Thymus (tissue), 11 donors: ENCODE results near the gene SUGT1. TPM values are rescaled to one million over a fixed set of nuclear protein-coding genes. Genes with fewer than 3 reads are reported as not detected.

Source experiments
- DNase-seq, 9 donors: peaks; one replicate each; pipeline ENCODE4 v3.0.0-alpha.2; 2013; ENCODE audit warnings: low spot score in 9 of 9, low read depth in 6 of 9, missing footprints in 1 of 9
- H3K27ac ChIP-seq, 2 donors: one replicate each; pipeline ENCODE4 v1.5.1; 2013; ENCODE audit warnings: control low read depth in 1 of 2, low read depth in 1 of 2, low read length in 1 of 2, mild to moderate bottlenecking in 1 of 2, moderate library complexity in 1 of 2
- H3K27me3 ChIP-seq, 2 donors: one replicate each; pipeline ENCODE4 v1.5.1; 2013; ENCODE audit warnings: low read length in 1 of 2; ENCODE audit not compliant: control insufficient read depth in 2 of 2, insufficient read depth in 1 of 2
- H3K36me3 ChIP-seq, 2 donors: one replicate each; pipeline ENCODE4 v1.5.1; 2013; ENCODE audit warnings: low read length in 1 of 2, mild to moderate bottlenecking in 1 of 2, moderate library complexity in 1 of 2; ENCODE audit not compliant: control insufficient read depth in 2 of 2, insufficient read depth in 2 of 2
- H3K4me1 ChIP-seq, 2 donors: one replicate each; pipeline ENCODE4 v1.5.1; 2013; ENCODE audit warnings: low read length in 2 of 2; ENCODE audit not compliant: control insufficient read depth in 2 of 2, insufficient read depth in 2 of 2
- H3K4me3 ChIP-seq, 2 donors: one replicate each; pipeline ENCODE4 v1.5.1; 2013; ENCODE audit warnings: low read length in 2 of 2, control low read depth in 1 of 2, mild to moderate bottlenecking in 1 of 2
- H3K9me3 ChIP-seq, 2 donors: one replicate each; pipeline ENCODE4 v1.5.1; 2013; ENCODE audit warnings: low read length in 1 of 2, mild to moderate bottlenecking in 1 of 2; ENCODE audit not compliant: control insufficient read depth in 2 of 2, insufficient read depth in 1 of 2
- WGBS: extraction: QIAGEN DNeasy Blood & Tissue Kit; methylation state at CpG from one replicate; pipeline ENCODE4 v1.1.7; 2013; 5-methylcytosine and 5-hydroxymethylcytosine counted together
- polyA plus RNA-seq: library from polyadenylated mRNA; stranded (reverse); fragments of 200-250 nt; gene quantifications from one replicate; pipeline ENCODE4 v1.2.3, GENCODE V29; 2013
- total RNA-seq: library from RNA; stranded (reverse); fragments of 120-200 nt; gene quantifications from one replicate; pipeline ENCODE4 v1.2.4, GENCODE V29; 2013
- donor health status: healthy.

Gene SUGT1
- total and polyA plus RNA-seq, 2 donors = 38.4 to 47.8 TPM

GRCh38 chr13:52737965-52738364 is 85.3 kb downstream of the SUGT1 start:
- Histone ChIP-seq H3K4me3 (no peak overlapping the region), H3K4me1 (peaks cover 3 to 10% of the 10 kb centered on the region in 2 donors), H3K27ac (no peak overlapping the region), H3K27me3 (peaks cover 18 to 40% of the 10 kb centered on the region in 2 donors), H3K36me3 (no peaks in the 10 kb centered on the region), H3K9me3 (peaks cover 0 to 2% of the 10 kb centered on the region in 2 donors)
- no peak for DNase-seq
- WGBS = 92% methylated on average over 4 of the region's 4 CpGs

DNA sequence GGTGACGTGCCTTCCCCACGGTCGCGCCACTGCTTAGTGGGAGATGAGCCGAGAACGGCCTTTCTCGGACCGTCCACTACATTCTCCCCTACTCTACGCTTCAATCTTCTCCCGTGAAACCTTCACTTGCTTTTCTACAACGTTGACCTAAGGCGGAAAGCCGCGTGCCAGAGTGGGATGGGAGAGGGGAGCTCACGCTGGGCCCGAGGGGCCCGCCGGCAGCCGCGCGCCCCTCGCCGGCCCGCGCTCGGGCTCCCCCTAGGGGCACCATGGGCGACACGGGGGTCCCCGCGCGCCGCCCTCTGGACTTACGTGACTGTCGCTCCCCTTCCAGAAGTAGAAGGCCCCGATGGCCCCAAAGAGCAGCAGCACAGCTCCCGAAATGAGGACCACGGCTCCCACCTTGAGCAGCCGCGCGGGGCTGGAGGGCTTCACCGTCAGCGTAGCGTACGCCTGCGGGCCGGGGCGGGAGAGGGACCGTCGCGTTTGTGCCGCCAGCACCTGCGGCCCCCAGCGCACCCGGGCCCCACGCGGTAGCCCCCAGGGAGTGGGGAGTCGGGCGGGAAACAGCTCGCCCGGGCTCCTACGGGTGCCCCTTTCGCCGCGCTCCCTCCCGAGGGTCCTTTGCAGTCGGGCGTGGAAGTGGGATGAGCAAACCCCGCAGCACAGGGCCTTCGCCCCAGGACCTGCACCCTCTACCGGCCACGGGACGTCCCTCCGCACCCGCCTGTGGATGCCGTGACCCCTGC is 86.3 kb downstream of the SUGT1 start:
- no peak overlapping the region for H3K27ac ChIP-seq
- H3K9me3 ChIP-seq = peaks cover 0 to 2% of the 10 kb centered on the region in 2 donors
- DNase-seq = peak in 8 of 9 donors; percentile 15 to 64 (median 31)
- peak overlapping the region in 1 of 2 donors; percentile 50 for H3K4me3 ChIP-seq
- H3K36me3 ChIP-seq = no peaks in the 10 kb centered on the region
- H3K4me1 ChIP-seq = peaks cover 3 to 10% of the 10 kb centered on the region in 2 donors
- 9% methylated on average over 75 of the region's 75 CpGs for WGBS
- H3K27me3 ChIP-seq = peaks cover 18 to 40% of the 10 kb centered on the region in 2 donors

- H3K36me3 ChIP-seq = no peaks in the 10 kb centered on the region
- H3K4me1 ChIP-seq = peaks cover 3 to 10% of the 10 kb centered on the region in 2 donors
- no peak for DNase-seq
- H3K27ac ChIP-seq = no peak within 1 kb of the TSS
- peak within 1 kb of the TSS in 1 of 2 donors; percentile 50 for H3K4me3 ChIP-seq
- WGBS = 13% methylated on average over 34 of the region's 34 CpGs
- peaks cover 18 to 40% of the 10 kb centered on the region in 2 donors for H3K27me3 ChIP-seq
- peaks cover 0 to 2% of the 10 kb centered on the region in 2 donors for H3K9me3 ChIP-seq
Observed at GRCh38 chr13:52739468-52740071, 86.9 kb downstream of the SUGT1 start, which contains the start of gene CNMD. TSS of gene CNMD (minus strand) at chr13:52739820. CDS start at chr13:52739701, 119 bp downstream.

- 82% methylated on average over 1 of the region's 1 CpG for WGBS
- peaks cover 15 to 34% of the 10 kb centered on the region in 2 donors for H3K27me3 ChIP-seq
Observed at GRCh38 chr13:52743569-52743968, 90.9 kb downstream of the SUGT1 start.

GRCh38 chr13:52743988-52744387 is 91.4 kb downstream of the SUGT1 start:
- Histone ChIP-seq H3K27me3 (peaks cover 12 to 29% of the 10 kb centered on the region in 2 donors), H3K36me3 (no peaks in the 10 kb centered on the region), H3K4me3 (no peak overlapping the region), H3K4me1 (peaks cover 2 to 8% of the 10 kb centered on the region in 2 donors), H3K27ac (no peak overlapping the region), H3K9me3 (peaks cover 0 to 2% of the 10 kb centered on the region in 2 donors)
- DNase-seq = no peak
- WGBS = 93% methylated on average over 3 of the region's 3 CpGs

More at GRCh38 chr13:52743569-52743968, 90.9 kb downstream of the SUGT1 start:
- Histone ChIP-seq H3K27ac (no peak overlapping the region), H3K9me3 (peaks cover 0 to 2% of the 10 kb centered on the region in 2 donors), H3K4me1 (peaks cover 3 to 10% of the 10 kb centered on the region in 2 donors), H3K4me3 (no peak overlapping the region), H3K36me3 (no peaks in the 10 kb centered on the region)
- DNase-seq = no peak

GRCh38 chr13:52744842-52745375 is 92.3 kb downstream of the SUGT1 start:
- Histone ChIP-seq H3K4me3 (no peak overlapping the region), H3K36me3 (no peaks in the 10 kb centered on the region), H3K9me3 (no peaks in the 10 kb centered on the region), H3K27me3 (peaks cover 4 to 20% of the 10 kb centered on the region in 2 donors), H3K4me1 (no peaks in the 10 kb centered on the region), H3K27ac (no peak overlapping the region)
- WGBS = 87% methylated on average over 6 of the region's 6 CpGs
- no peak for DNase-seq

DNA sequence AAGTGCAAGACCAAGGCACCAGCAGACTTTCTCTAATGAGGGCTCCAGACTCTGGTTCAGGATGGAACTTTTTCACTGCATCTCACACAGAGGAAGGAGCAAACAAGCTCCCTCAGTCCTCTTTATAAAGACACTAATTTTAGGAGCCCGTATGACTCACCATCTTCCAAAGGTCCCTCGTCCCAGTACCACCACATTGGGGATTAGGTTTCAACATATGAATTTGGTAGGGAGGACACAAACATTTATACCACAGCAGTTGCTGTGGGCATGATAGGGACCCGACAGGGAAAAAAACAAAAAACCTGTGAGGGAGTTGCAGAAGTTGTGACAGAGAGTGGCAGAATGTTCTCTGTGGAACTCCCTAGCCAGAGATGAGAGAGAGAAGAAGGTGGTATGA is 93.5 kb downstream of the SUGT1 start:
- Histone ChIP-seq H3K27me3 (peaks cover 2 to 9% of the 10 kb centered on the region in 2 donors), H3K36me3 (no peaks in the 10 kb centered on the region), H3K9me3 (no peaks in the 10 kb centered on the region), H3K27ac (no peak overlapping the region), H3K4me3 (no peak overlapping the region), H3K4me1 (no peaks in the 10 kb centered on the region)
- no peak for DNase-seq
- 89% methylated on average over 3 of the region's 3 CpGs for WGBS

DNA sequence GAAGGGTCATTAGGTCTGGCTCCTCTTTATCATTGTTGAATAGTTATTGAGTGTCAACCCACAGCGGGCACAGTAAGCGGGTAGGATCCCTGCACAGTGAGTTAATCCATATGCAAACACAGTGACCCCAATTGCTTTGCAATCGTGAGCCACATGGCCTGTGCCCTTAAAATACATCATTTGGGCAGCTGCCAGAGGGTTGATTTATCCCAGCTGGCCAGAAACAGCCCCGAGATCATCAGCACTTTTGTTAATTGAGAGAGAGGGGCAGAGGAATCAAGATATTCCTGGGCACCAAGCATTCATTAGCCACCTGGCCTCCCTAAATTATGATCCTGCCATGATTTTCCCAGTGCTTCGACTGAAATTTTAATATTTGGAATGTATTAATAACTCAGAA is 96.8 kb downstream of the SUGT1 start:
- DNase-seq = no peak
- H3K27me3 ChIP-seq = peaks cover 2 to 3% of the 10 kb centered on the region in 2 donors
- WGBS = 80% methylated on average over 5 of the region's 5 CpGs

More for the DNA sequence above, 96.8 kb downstream of the SUGT1 start:
- H3K4me3 ChIP-seq = no peak overlapping the region
- no peak overlapping the region for H3K27ac ChIP-seq
- H3K9me3 ChIP-seq = no peaks in the 10 kb centered on the region
- H3K4me1 ChIP-seq = no peaks in the 10 kb centered on the region
- H3K36me3 ChIP-seq = no peaks in the 10 kb centered on the region
